ENCODE measurements around the gene CBARP. TPM values are rescaled to one million over a fixed set of nuclear protein-coding genes. Genes with fewer than 3 reads are reported as not detected.
"Not testable (repeated sequence)": the region's sequence is repeated elsewhere in the genome, so short reads cannot be mapped to it uniquely, and the experiment has no call there.

The CBARP gene
- total and polyA plus RNA-seq, 2 donors: 0.09 to 0.37 TPM

DNA sequence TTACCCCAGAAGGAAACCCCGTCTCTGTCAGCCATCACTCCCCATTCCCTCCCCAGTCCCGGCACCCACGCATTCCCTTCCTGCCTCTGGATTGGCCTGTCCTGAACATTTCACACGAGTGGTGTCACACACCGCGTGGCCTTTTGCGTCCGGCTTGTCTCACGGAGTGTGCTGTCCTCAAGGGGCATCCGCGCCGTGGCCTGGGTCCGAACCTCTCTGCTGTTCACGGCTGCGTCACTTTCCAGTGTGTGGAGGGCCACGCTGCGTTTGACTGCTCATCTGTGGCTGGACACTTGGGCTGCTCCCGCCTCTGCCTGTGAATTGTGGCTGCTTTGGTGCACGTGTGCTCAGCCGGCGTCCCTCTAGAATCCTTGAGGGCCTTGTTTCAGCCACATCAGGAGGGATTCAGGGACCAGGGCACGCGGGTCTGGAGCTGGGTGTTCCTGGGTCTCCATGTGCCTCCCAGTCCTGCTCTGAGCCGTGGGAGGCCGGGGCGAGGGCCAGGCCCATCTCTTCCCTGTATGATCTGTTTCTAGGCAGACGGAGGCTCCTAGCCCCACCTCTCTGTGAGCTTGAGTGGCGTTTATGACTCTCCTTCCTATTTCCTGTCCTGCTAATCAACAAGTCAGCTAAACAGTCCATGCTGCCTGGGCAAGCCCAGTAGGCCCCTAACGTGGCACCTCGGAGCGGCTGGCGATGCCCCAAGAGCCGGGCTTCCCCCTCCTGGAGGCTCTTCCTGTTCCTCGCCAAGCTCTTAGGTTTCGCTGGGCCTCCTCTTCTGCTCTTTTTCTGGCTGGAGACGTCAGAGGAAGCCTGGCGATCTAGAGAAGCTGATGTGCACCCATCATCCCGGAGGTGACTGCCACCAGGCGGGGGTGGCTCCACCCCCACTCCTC, 24.2 kb downstream of the CBARP start:
- H3K27ac ChIP-seq (ENCODE audit: low read depth in 1 of 2, low read length in 1 of 2): peak overlapping the region; percentile 12 to 67
- WGBS: 68% methylated on average over 39 of the region's 39 CpGs
- peaks cover 6 to 25% of the 10 kb centered on the region in 2 donors for H3K4me1 ChIP-seq (ENCODE audit: control insufficient read depth in 2 of 2, insufficient read depth in 2 of 2, low read length in 2 of 2)
- DNase-seq (ENCODE audit: low read depth in 6 of 9, low spot score in 9 of 9): peak in 1 of 9 donors; percentile 52
- H3K27me3 ChIP-seq (ENCODE audit: control insufficient read depth in 2 of 2, insufficient read depth in 1 of 2, low read length in 1 of 2): no peaks in the 10 kb centered on the region
- H3K4me3 ChIP-seq (ENCODE audit: low read length in 2 of 2): no peak overlapping the region
- peaks cover 29 to 34% of the 10 kb centered on the region in 2 donors for H3K36me3 ChIP-seq (ENCODE audit: control insufficient read depth in 2 of 2, insufficient read depth in 2 of 2, low read length in 1 of 2)
- H3K9me3 ChIP-seq (ENCODE audit: control insufficient read depth in 2 of 2, insufficient read depth in 1 of 2, low read length in 1 of 2): no peaks in the 10 kb centered on the region

GRCh38 chr19:1211494-1212234, 26.1 kb downstream of the CBARP start:
- 94% methylated on average over 33 of the region's 33 CpGs for WGBS
- Histone ChIP-seq H3K9me3 (ENCODE audit: control insufficient read depth in 2 of 2, insufficient read depth in 1 of 2, low read length in 1 of 2) (peaks cover 0 to 10% of the 10 kb centered on the region in 2 donors), H3K4me3 (ENCODE audit: low read length in 2 of 2) (no peak overlapping the region), H3K27ac (ENCODE audit: low read depth in 1 of 2, low read length in 1 of 2) (no peak overlapping the region), H3K36me3 (ENCODE audit: control insufficient read depth in 2 of 2, insufficient read depth in 2 of 2, low read length in 1 of 2) (peaks cover 29 to 35% of the 10 kb centered on the region in 2 donors), H3K27me3 (ENCODE audit: control insufficient read depth in 2 of 2, insufficient read depth in 1 of 2, low read length in 1 of 2) (peaks cover 0 to 15% of the 10 kb centered on the region in 2 donors), H3K4me1 (ENCODE audit: control insufficient read depth in 2 of 2, insufficient read depth in 2 of 2, low read length in 2 of 2) (peaks cover 16 to 44% of the 10 kb centered on the region in 2 donors)
- DNase-seq (ENCODE audit: low read depth in 6 of 9, low spot score in 9 of 9): no peak

DNA sequence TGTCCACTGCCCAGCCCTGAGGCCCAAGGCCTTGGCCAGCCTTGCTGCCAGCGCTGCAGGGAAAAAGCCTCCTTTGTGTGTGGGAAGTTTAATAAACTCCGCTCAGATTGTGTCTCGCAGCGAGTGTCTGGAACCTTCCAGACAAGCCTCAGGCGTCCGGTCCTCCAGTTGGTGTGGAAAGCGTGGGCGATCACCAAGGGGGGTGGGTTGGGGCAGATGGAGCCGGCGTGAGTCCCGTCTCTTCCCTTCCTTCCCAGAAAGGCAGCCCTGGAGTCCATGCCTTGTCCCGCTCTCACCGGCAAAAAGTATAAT, 27.6 kb downstream of the CBARP start:
- peaks cover 0 to 10% of the 10 kb centered on the region in 2 donors for H3K9me3 ChIP-seq (ENCODE audit: control insufficient read depth in 2 of 2, insufficient read depth in 1 of 2, low read length in 1 of 2)
- no peak overlapping the region for H3K27ac ChIP-seq (ENCODE audit: low read depth in 1 of 2, low read length in 1 of 2)
- DNase-seq (ENCODE audit: low read depth in 6 of 9, low spot score in 9 of 9): no peak
- no peak overlapping the region for H3K4me3 ChIP-seq (ENCODE audit: low read length in 2 of 2)
- peaks cover 27 to 30% of the 10 kb centered on the region in 2 donors for H3K36me3 ChIP-seq (ENCODE audit: control insufficient read depth in 2 of 2, insufficient read depth in 2 of 2, low read length in 1 of 2)
- H3K27me3 ChIP-seq (ENCODE audit: control insufficient read depth in 2 of 2, insufficient read depth in 1 of 2, low read length in 1 of 2): peaks cover 3 to 21% of the 10 kb centered on the region in 2 donors
- 95% methylated on average over 13 of the region's 13 CpGs for WGBS
- peaks cover 16 to 46% of the 10 kb centered on the region in 2 donors for H3K4me1 ChIP-seq (ENCODE audit: control insufficient read depth in 2 of 2, insufficient read depth in 2 of 2, low read length in 2 of 2)

GRCh38 chr19:1208830-1209229, 29.0 kb downstream of the CBARP start:
- not testable (repeated sequence) for DNase-seq (ENCODE audit: low read depth in 6 of 9, low spot score in 9 of 9); H3K27ac ChIP-seq (ENCODE audit: low read depth in 1 of 2, low read length in 1 of 2); H3K9me3 ChIP-seq (ENCODE audit: control insufficient read depth in 2 of 2, insufficient read depth in 1 of 2, low read length in 1 of 2); H3K4me3 ChIP-seq (ENCODE audit: low read length in 2 of 2)
- H3K36me3 ChIP-seq (ENCODE audit: control insufficient read depth in 2 of 2, insufficient read depth in 2 of 2, low read length in 1 of 2): peaks cover 25 to 26% of the 10 kb centered on the region in 2 donors
- peaks cover 3 to 21% of the 10 kb centered on the region in 2 donors for H3K27me3 ChIP-seq (ENCODE audit: control insufficient read depth in 2 of 2, insufficient read depth in 1 of 2, low read length in 1 of 2)
- H3K4me1 ChIP-seq (ENCODE audit: control insufficient read depth in 2 of 2, insufficient read depth in 2 of 2, low read length in 2 of 2): peaks cover 10 to 43% of the 10 kb centered on the region in 2 donors
- 90% methylated on average over 10 of the region's 10 CpGs for WGBS

DNA sequence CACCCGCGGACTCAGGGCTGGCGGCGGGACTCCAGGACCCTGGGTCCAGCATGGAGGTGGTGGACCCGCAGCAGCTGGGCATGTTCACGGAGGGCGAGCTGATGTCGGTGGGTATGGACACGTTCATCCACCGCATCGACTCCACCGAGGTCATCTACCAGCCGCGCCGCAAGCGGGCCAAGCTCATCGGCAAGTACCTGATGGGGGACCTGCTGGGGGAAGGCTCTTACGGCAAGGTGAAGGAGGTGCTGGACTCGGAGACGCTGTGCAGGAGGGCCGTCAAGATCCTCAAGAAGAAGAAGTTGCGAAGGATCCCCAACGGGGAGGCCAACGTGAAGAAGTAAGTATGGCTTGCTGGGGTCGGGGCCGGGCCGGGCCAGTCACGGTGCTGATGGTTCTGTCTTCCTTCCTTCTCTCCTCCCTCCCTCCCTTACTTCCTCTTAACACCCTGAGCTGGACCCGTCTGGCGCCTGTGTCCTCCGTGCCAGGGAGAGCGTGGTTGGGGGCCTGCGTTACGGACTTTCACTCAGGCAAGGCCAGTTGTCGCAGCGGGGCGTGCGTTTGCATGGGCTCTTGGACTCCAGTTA, 30.8 kb downstream of the CBARP start:
- Histone ChIP-seq H3K9me3 (ENCODE audit: control insufficient read depth in 2 of 2, insufficient read depth in 1 of 2, low read length in 1 of 2) (peaks cover 0 to 10% of the 10 kb centered on the region in 2 donors), H3K4me1 (ENCODE audit: control insufficient read depth in 2 of 2, insufficient read depth in 2 of 2, low read length in 2 of 2) (peaks cover 10 to 36% of the 10 kb centered on the region in 2 donors), H3K27me3 (ENCODE audit: control insufficient read depth in 2 of 2, insufficient read depth in 1 of 2, low read length in 1 of 2) (peaks cover 3 to 21% of the 10 kb centered on the region in 2 donors), H3K36me3 (ENCODE audit: control insufficient read depth in 2 of 2, insufficient read depth in 2 of 2, low read length in 1 of 2) (peaks cover 21 to 22% of the 10 kb centered on the region in 2 donors), H3K27ac (ENCODE audit: low read depth in 1 of 2, low read length in 1 of 2) (peak overlapping the region in 1 of 2 donors; percentile 10), H3K4me3 (ENCODE audit: low read length in 2 of 2) (peak overlapping the region; percentile 72 to 93)
- 5% methylated on average over 38 of the region's 38 CpGs for WGBS
- DNase-seq (ENCODE audit: low read depth in 6 of 9, low spot score in 9 of 9): peak in 2 of 9 donors; percentile 19 to 37

GRCh38 chr19:1206150-1206863, 31.5 kb downstream of the CBARP start:
- Histone ChIP-seq H3K9me3 (ENCODE audit: control insufficient read depth in 2 of 2, insufficient read depth in 1 of 2, low read length in 1 of 2) (peaks cover 0 to 10% of the 10 kb centered on the region in 2 donors), H3K4me1 (ENCODE audit: control insufficient read depth in 2 of 2, insufficient read depth in 2 of 2, low read length in 2 of 2) (peaks cover 10 to 36% of the 10 kb centered on the region in 2 donors), H3K4me3 (ENCODE audit: low read length in 2 of 2) (peak overlapping the region; percentile 72 to 93), H3K36me3 (ENCODE audit: control insufficient read depth in 2 of 2, insufficient read depth in 2 of 2, low read length in 1 of 2) (peaks cover 15 to 17% of the 10 kb centered on the region in 2 donors), H3K27me3 (ENCODE audit: control insufficient read depth in 2 of 2, insufficient read depth in 1 of 2, low read length in 1 of 2) (peaks cover 3 to 21% of the 10 kb centered on the region in 2 donors), H3K27ac (ENCODE audit: low read depth in 1 of 2, low read length in 1 of 2) (no peak overlapping the region)
- peak in 1 of 9 donors; percentile 26 for DNase-seq (ENCODE audit: low read depth in 6 of 9, low spot score in 9 of 9)
- WGBS: 1% methylated on average over 78 of the region's 78 CpGs

GRCh38 chr19:1205114-1206099, 32.4 kb downstream of the CBARP start, which contains the start of gene STK11:
Gene STK11 (plus strand): TSS chr19:1205778. CDS start chr19:1206914, 1,136 bp downstream.
- peaks cover 10 to 36% of the 10 kb centered on the region in 2 donors for H3K4me1 ChIP-seq (ENCODE audit: control insufficient read depth in 2 of 2, insufficient read depth in 2 of 2, low read length in 2 of 2)
- peaks cover 0 to 10% of the 10 kb centered on the region in 2 donors for H3K9me3 ChIP-seq (ENCODE audit: control insufficient read depth in 2 of 2, insufficient read depth in 1 of 2, low read length in 1 of 2)
- DNase-seq (ENCODE audit: low read depth in 6 of 9, low spot score in 9 of 9): peak; percentile 74 to 98 (median 95)
- peaks cover 3 to 21% of the 10 kb centered on the region in 2 donors for H3K27me3 ChIP-seq (ENCODE audit: control insufficient read depth in 2 of 2, insufficient read depth in 1 of 2, low read length in 1 of 2)
- WGBS: 4% methylated on average over 114 of the region's 114 CpGs
- peaks cover 12% of the 10 kb centered on the region in 2 donors for H3K36me3 ChIP-seq (ENCODE audit: control insufficient read depth in 2 of 2, insufficient read depth in 2 of 2, low read length in 1 of 2)
- peak within 1 kb of the TSS; percentile 72 to 93 for H3K4me3 ChIP-seq (ENCODE audit: low read length in 2 of 2)
- H3K27ac ChIP-seq (ENCODE audit: low read depth in 1 of 2, low read length in 1 of 2): peak within 1 kb of the TSS; percentile 36 to 86
